Measurements from ENCODE around the gene PSEN1.

Gene PSEN1

DNA sequence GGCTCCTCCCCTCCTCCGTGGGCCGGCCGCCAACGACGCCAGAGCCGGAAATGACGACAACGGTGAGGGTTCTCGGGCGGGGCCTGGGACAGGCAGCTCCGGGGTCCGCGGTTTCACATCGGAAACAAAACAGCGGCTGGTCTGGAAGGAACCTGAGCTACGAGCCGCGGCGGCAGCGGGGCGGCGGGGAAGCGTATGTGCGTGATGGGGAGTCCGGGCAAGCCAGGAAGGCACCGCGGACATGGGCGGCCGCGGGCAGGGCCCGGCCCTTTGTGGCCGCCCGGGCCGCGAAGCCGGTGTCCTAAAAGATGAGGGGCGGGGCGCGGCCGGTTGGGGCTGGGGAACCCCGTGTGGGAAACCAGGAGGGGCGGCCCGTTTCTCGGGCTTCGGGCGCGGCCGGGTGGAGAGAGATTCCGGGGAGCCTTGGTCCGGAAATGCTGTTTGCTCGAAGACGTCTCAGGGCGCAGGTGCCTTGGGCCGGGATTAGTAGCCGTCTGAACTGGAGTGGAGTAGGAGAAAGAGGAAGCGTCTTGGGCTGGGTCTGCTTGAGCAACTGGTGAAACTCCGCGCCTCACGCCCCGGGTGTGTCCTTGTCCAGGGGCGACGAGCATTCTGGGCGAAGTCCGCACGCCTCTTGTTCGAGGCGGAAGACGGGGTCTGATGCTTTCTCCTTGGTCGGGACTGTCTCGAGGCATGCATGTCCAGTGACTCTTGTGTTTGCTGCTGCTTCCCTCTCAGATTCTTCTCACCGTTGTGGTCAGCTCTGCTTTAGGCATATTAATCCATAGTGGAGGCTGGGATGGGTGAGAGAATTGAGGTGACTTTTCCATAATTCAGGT, at the start of gene PSEN1:
TSS of gene PSEN1 (plus strand) at position 121 of the 839 bp plus-strand sequence. CDS start 11,513 bp downstream, outside the sequence.
- TF ChIP-seq EZH2phosphoT487 (IDR thresholded peaks at IDR 0.05; ENCODE audit: borderline replicate concordance, low read length): no peak
- TF ChIP-seq, protein P1, sequence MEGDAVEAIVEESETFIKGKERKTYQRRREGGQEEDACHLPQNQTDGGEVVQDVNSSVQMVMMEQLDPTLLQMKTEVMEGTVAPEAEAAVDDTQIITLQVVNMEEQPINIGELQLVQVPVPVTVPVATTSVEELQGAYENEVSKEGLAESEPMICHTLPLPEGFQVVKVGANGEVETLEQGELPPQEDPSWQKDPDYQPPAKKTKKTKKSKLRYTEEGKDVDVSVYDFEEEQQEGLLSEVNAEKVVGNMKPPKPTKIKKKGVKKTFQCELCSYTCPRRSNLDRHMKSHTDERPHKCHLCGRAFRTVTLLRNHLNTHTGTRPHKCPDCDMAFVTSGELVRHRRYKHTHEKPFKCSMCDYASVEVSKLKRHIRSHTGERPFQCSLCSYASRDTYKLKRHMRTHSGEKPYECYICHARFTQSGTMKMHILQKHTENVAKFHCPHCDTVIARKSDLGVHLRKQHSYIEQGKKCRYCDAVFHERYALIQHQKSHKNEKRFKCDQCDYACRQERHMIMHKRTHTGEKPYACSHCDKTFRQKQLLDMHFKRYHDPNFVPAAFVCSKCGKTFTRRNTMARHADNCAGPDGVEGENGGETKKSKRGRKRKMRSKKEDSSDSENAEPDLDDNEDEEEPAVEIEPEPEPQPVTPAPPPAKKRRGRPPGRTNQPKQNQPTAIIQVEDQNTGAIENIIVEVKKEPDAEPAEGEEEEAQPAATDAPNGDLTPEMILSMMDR (IDR thresholded peaks at IDR 0.05; ENCODE audit: low read depth, low read length, poor library complexity, severe bottlenecking): no peak
- H3K4me3 ChIP-seq (ENCODE audit: low read length): peak within 1 kb of the TSS; percentile 94
- peaks cover 40% of the 10 kb centered on the region for H3K79me2 ChIP-seq (ENCODE audit: control insufficient read depth, low read length)
- H3K9me2 ChIP-seq (replicated peaks; ENCODE audit: control insufficient read depth, low read length): no peaks in the 10 kb centered on the region
- H3K27me3 ChIP-seq (ENCODE audit: control insufficient read depth, low read length): no peaks in the 10 kb centered on the region
- no peaks in the 10 kb centered on the region for H3K9me3 ChIP-seq (ENCODE audit: control insufficient read depth, insufficient read depth, low read length)
- peaks cover 14% of the 10 kb centered on the region for H3K4me1 ChIP-seq (ENCODE audit: control insufficient read depth, low read length)
- peak within 1 kb of the TSS; percentile 85 for H3K27ac ChIP-seq (ENCODE audit: low read depth, low read length)
- H4K20me1 ChIP-seq (ENCODE audit: control insufficient read depth, insufficient read depth, low read depth, low read length): no peaks in the 10 kb centered on the region
- peak within 1 kb of the TSS; percentile 96 for H3K4me2 ChIP-seq (ENCODE audit: low read length)
- H3F3A ChIP-seq (ENCODE audit: control insufficient read depth, insufficient read depth): peaks cover 6% of the 10 kb centered on the region; the same call in 1 of the 2 replicates
- no peaks in the 10 kb centered on the region; the same call in 1 of the 2 replicates for H3K36me3 ChIP-seq (ENCODE audit: control insufficient read depth, low read length)

- Histone ChIP-seq H4K20me1 (ENCODE audit: control insufficient read depth, insufficient read depth, low read depth, low read length) (no peaks in the 10 kb centered on the region), H3K79me2 (ENCODE audit: control insufficient read depth, low read length) (peaks cover 74% of the 10 kb centered on the region), H3K4me2 (ENCODE audit: low read length) (no peak overlapping the region)
Observed at GRCh38 chr14:73091044-73091443, 45.3 kb upstream of the PSEN1 start.

GRCh38 chr14:73097421-73097820, 38.9 kb upstream of the PSEN1 start:
- no peak overlapping the region for H3K27ac ChIP-seq (ENCODE audit: low read depth, low read length)
- H3K4me3 ChIP-seq (ENCODE audit: low read length): no peak overlapping the region
- H3K79me2 ChIP-seq (ENCODE audit: control insufficient read depth, low read length): peaks cover 43% of the 10 kb centered on the region
- no peak overlapping the region for H3K4me2 ChIP-seq (ENCODE audit: low read length)
- no peaks in the 10 kb centered on the region for H4K20me1 ChIP-seq (ENCODE audit: control insufficient read depth, insufficient read depth, low read depth, low read length)
- H3K9me2 ChIP-seq (replicated peaks; ENCODE audit: control insufficient read depth, low read length): no peaks in the 10 kb centered on the region
- TF ChIP-seq EZH2phosphoT487 (IDR thresholded peaks at IDR 0.05; ENCODE audit: borderline replicate concordance, low read length): no peak
- TF ChIP-seq, protein P1 (IDR thresholded peaks at IDR 0.05; ENCODE audit: low read depth, low read length, poor library complexity, severe bottlenecking): no peak
- H3K27me3 ChIP-seq (ENCODE audit: control insufficient read depth, low read length): no peaks in the 10 kb centered on the region
- no peaks in the 10 kb centered on the region for H3K4me1 ChIP-seq (ENCODE audit: control insufficient read depth, low read length)
- H3F3A ChIP-seq (ENCODE audit: control insufficient read depth, insufficient read depth): peaks cover 5% of the 10 kb centered on the region; the same call in 1 of the 2 replicates
- peaks cover 82% of the 10 kb centered on the region for H3K36me3 ChIP-seq (ENCODE audit: control insufficient read depth, low read length)
- no peaks in the 10 kb centered on the region for H3K9me3 ChIP-seq (ENCODE audit: control insufficient read depth, insufficient read depth, low read length)

More at GRCh38 chr14:73091044-73091443, 45.3 kb upstream of the PSEN1 start:
- Histone ChIP-seq H3K36me3 (ENCODE audit: control insufficient read depth, low read length) (peaks cover 72% of the 10 kb centered on the region), H3K27me3 (ENCODE audit: control insufficient read depth, low read length) (no peaks in the 10 kb centered on the region), H3F3A (ENCODE audit: control insufficient read depth, insufficient read depth) (0 out of 2 replicates have a peak, but pooled peaks cover 2% of the 10 kb centered on the region), H3K9me3 (ENCODE audit: control insufficient read depth, insufficient read depth, low read length) (no peaks in the 10 kb centered on the region), H3K4me1 (ENCODE audit: control insufficient read depth, low read length) (no peaks in the 10 kb centered on the region), H3K9me2 (replicated peaks; ENCODE audit: control insufficient read depth, low read length) (no peaks in the 10 kb centered on the region), H3K27ac (ENCODE audit: low read depth, low read length) (no peak overlapping the region), H3K4me3 (ENCODE audit: low read length) (no peak overlapping the region)
- no peak for TF ChIP-seq EZH2phosphoT487 (IDR thresholded peaks at IDR 0.05; ENCODE audit: borderline replicate concordance, low read length)
- TF ChIP-seq, protein P1 (IDR thresholded peaks at IDR 0.05; ENCODE audit: low read depth, low read length, poor library complexity, severe bottlenecking): no peak
